ENCODE results near the gene IL20RB. TPM values are rescaled to one million over a fixed set of nuclear protein-coding genes. Genes with fewer than 3 reads are reported as not detected.

The IL20RB gene
- total and polyA plus RNA-seq, 12 donors: 0.12 to 1.7 (median 0.71) TPM; not detected in 1

DNA sequence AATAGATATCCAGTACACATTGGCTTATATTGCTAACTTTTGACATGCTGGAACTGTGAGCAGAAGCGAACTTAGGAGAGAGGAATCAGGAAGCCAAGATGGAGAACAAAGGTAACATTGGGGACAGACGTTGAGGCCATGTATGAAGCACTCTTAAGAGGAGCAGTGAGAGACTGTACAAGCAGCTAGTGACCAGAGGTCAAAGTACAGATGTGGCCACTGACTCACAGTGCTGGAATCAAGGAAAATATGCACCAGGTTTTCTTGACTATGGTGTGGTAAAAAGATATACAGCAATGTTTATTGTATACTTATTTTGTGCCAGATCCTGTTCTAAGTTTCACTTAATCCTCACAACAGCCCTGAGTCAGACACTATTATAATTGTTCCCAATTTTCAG is 2.0 kb upstream of the IL20RB start:
- TF ChIP-seq, protein P1, sequence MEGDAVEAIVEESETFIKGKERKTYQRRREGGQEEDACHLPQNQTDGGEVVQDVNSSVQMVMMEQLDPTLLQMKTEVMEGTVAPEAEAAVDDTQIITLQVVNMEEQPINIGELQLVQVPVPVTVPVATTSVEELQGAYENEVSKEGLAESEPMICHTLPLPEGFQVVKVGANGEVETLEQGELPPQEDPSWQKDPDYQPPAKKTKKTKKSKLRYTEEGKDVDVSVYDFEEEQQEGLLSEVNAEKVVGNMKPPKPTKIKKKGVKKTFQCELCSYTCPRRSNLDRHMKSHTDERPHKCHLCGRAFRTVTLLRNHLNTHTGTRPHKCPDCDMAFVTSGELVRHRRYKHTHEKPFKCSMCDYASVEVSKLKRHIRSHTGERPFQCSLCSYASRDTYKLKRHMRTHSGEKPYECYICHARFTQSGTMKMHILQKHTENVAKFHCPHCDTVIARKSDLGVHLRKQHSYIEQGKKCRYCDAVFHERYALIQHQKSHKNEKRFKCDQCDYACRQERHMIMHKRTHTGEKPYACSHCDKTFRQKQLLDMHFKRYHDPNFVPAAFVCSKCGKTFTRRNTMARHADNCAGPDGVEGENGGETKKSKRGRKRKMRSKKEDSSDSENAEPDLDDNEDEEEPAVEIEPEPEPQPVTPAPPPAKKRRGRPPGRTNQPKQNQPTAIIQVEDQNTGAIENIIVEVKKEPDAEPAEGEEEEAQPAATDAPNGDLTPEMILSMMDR (IDR thresholded peaks at IDR 0.05): no peak
- TF ChIP-seq POLR2A (IDR thresholded peaks at IDR 0.05): no peak
- no peaks in the 10 kb centered on the region for H3K27me3 ChIP-seq
- intact Hi-C loops (cut with DNase I): no loop called here
- H3K9me3 ChIP-seq (replicated peaks in 1 of 3): no peaks in the 10 kb centered on the region
- no peaks in the 10 kb centered on the region for H3K36me3 ChIP-seq (replicated peaks in 1 of 2)
- 67 to 80% (median 70%) methylated on average over 2 of the region's 2 CpGs for WGBS, 4 donors
- no peak overlapping the region for H3K27ac ChIP-seq
- peaks cover 0 to 4% of the 10 kb centered on the region in 2 donors for H3K4me1 ChIP-seq (replicated peaks in 1 of 2)
- no peak overlapping the region for H3K4me3 ChIP-seq
- no peak for DNase-seq

DNA sequence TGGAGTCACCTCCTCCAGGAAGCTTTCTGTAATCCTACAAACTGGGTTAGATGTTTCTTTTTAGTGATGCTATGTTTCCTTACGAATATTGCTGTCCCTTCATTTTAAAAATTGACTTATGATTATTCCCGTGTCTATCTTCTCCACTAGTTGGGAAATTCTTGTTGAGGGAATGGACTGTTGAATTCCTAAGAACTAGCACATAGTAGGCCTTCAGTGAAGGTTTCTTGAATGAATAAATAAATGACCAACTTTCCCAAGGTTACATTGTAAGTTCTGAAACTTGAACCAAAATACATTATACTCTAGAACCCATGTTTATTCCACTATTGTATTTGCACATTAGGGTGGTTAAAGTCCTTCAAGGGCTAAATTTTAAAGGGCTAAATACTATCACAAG is 812 bp upstream of the IL20RB start:
- Histone ChIP-seq H3K36me3 (replicated peaks in 1 of 2) (no peaks in the 10 kb centered on the region), H3K9me3 (replicated peaks in 1 of 3) (no peaks in the 10 kb centered on the region), H3K27ac (no peak overlapping the region), H3K4me3 (no peak overlapping the region), H3K4me1 (replicated peaks in 1 of 2) (peaks cover 0 to 4% of the 10 kb centered on the region in 2 donors), H3K27me3 (no peaks in the 10 kb centered on the region)
- intact Hi-C loops (cut with DNase I): no loop called here
- WGBS, 4 donors: 94 to 99% (median 95%) methylated on average over 2 of the region's 2 CpGs
- TF ChIP-seq, protein P1 (IDR thresholded peaks at IDR 0.05): no peak
- no peak for TF ChIP-seq POLR2A (IDR thresholded peaks at IDR 0.05)
- DNase-seq: no peak

GRCh38 chr3:136958939-136959338 is 1.2 kb downstream of the IL20RB start:
- DNase-seq: no peak
- intact Hi-C loops (cut with DNase I): no loop called here
- no peaks in the 10 kb centered on the region for H3K27me3 ChIP-seq
- whole genome bisulfite sequencing, 4 donors: 69 to 79% (median 70%) methylated on average over 2 of the region's 2 CpGs
- TF ChIP-seq POLR2A (IDR thresholded peaks at IDR 0.05): no peak
- TF ChIP-seq, protein P1 (IDR thresholded peaks at IDR 0.05): no peak
- no peak overlapping the region for H3K4me3 ChIP-seq
- no peak overlapping the region for H3K27ac ChIP-seq
- H3K9me3 ChIP-seq (replicated peaks in 1 of 3): no peaks in the 10 kb centered on the region
- H3K4me1 ChIP-seq (replicated peaks in 1 of 2): no peaks in the 10 kb centered on the region
- H3K36me3 ChIP-seq (replicated peaks in 1 of 2): no peaks in the 10 kb centered on the region

DNA sequence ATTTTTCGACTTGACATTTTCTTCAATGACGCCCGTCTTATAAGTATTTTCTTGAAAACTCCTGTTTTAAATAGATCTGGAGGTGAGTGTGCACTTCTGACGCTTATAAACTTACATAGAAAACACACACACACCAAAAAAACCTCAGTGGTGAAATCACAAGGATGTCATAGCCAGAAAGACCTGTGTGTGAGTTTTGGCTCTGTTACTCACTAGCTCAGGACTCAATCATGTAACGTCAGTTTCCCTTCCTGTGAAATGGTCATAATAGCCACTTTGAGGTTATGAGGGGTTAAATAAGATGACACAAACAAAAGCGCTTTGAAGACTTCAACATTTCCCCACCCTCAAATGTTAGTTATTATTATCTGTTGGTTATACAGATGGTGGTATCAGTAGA is 1.8 kb downstream of the IL20RB start:
- WGBS, 4 donors: 89 to 95% (median 93%) methylated on average over 6 of the region's 6 CpGs
- Histone ChIP-seq H3K27ac (no peak overlapping the region), H3K9me3 (replicated peaks in 1 of 3) (no peaks in the 10 kb centered on the region), H3K4me1 (replicated peaks in 1 of 2) (no peaks in the 10 kb centered on the region), H3K4me3 (no peak overlapping the region), H3K27me3 (no peaks in the 10 kb centered on the region), H3K36me3 (replicated peaks in 1 of 2) (no peaks in the 10 kb centered on the region)
- TF ChIP-seq, protein P1 (IDR thresholded peaks at IDR 0.05): no peak
- no peak for TF ChIP-seq POLR2A (IDR thresholded peaks at IDR 0.05)
- DNase-seq: no peak
- intact Hi-C loops (cut with DNase I): no loop called here

Data from adrenal gland (tissue), 12 donors.